ENCODE data around the gene CERKL. TPM values are rescaled to one million over a fixed set of nuclear protein-coding genes. Genes with fewer than 3 reads are reported as not detected.

The CERKL gene, protein sequence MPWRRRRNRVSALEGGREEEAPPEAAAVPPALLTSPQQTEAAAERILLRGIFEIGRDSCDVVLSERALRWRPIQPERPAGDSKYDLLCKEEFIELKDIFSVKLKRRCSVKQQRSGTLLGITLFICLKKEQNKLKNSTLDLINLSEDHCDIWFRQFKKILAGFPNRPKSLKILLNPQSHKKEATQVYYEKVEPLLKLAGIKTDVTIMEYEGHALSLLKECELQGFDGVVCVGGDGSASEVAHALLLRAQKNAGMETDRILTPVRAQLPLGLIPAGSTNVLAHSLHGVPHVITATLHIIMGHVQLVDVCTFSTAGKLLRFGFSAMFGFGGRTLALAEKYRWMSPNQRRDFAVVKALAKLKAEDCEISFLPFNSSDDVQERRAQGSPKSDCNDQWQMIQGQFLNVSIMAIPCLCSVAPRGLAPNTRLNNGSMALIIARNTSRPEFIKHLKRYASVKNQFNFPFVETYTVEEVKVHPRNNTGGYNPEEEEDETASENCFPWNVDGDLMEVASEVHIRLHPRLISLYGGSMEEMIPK
- total RNA-seq: not detected

DNA sequence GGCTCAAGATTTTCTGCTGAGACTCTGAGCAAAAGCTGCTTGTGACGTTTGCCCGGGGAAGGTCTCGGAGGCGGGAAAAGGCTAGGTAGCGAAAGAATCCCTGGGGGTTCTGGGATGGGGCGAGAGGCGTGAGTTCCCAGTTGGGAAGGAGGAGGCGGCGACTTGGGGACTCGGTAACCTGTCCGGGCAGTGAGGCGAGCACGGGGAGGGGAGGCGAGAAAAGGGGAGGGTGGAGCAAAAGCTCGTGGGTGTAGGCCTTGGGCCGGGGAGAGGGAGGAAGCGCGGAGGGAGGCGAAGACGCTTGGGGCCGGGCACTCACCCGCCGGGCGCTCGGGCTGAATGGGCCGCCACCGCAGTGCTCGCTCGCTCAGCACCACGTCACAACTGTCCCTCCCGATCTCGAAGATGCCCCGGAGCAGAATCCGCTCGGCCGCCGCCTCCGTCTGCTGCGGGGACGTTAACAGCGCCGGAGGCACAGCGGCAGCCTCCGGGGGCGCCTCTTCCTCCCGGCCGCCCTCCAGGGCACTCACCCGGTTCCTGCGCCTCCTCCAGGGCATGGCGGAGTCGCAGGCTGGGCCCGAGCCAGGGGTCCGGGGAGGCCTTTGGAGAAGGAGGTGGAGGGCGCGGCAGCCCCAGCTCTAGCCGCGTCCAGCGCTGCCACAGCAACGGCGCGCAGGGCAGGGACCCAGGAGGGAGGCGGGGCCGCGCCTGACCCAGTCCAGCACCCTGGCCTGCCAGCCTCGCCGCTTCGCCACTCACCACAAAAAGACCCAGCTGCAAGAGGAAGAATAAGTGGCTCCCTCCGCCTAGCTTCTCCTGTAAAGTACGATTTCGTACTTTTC, at the start of gene CERKL:
TSS of gene CERKL (minus strand) at position 656 of the 842 bp plus-strand sequence. CDS start at position 557, 99 bp downstream.

DNA sequence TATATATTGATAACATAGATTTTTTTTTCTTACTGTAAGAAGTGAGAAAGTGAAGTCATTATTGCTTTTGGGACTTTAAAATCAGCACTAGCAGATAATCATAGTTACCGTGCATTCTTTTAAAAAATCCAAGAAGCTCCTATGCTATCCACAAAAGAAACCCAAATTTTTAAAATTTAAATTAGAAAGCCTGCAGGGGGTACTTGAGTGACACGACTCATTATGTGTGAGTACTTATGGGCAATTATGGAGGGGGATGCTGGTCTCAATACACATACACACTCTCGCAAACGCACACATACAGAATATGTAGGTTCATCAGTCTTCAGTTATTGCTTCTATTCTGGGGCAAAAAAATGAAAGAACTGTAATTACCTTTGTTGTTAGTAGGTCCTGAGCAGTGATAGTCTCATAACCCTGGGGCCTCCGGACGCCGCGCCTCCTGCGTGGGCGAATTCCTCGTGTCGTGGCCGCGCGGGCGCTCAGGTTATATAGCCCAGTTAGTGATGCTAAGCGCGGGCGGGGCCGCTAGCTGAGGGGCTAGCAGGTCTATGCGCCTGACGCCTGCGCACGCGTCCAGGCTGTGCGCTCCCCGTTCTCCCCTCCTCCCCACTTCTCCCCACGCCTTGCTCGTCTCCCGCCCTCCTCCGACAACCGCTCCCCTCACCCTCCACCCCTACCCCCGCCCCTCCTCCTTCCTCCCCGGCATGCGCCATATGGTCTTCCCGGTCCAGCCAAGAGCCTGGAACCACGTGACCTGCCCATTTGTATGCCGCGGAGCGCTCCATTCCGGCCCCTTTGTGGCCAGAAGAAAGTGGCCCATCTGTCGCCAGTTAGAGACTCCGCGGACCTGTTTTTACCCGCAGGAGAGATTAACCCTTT, 23.4 kb upstream of the CERKL start, which contains the start of gene NEUROD1:
TSS of gene NEUROD1 (minus strand) at position 463 of the 882 bp plus-strand sequence. CDS start 1,657 bp downstream, outside the sequence.

Other genes with a start within 250 kb of the CERKL start
- gene ITGA4, start 199.7 kb downstream of the CERKL start, total RNA-seq: 100 to 1,000 TPM; 207 to 214 TPM
- gene NEUROD1, start 23.4 kb upstream of the CERKL start, total RNA-seq: not detected
- gene ITPRID2, start 234.6 kb upstream of the CERKL start, total RNA-seq: 10 to 100 TPM; 42.5 to 48.8 TPM